ENCODE data around the gene HCRT. TPM values are rescaled to one million over a fixed set of nuclear protein-coding genes. Genes with fewer than 3 reads are reported as not detected.
A peak's percentile ranks its signal among the peaks of the same experiment; 100 is the strongest.

Gene HCRT
- total RNA-seq, 1 donor from 2014 or later = not detected

DNA sequence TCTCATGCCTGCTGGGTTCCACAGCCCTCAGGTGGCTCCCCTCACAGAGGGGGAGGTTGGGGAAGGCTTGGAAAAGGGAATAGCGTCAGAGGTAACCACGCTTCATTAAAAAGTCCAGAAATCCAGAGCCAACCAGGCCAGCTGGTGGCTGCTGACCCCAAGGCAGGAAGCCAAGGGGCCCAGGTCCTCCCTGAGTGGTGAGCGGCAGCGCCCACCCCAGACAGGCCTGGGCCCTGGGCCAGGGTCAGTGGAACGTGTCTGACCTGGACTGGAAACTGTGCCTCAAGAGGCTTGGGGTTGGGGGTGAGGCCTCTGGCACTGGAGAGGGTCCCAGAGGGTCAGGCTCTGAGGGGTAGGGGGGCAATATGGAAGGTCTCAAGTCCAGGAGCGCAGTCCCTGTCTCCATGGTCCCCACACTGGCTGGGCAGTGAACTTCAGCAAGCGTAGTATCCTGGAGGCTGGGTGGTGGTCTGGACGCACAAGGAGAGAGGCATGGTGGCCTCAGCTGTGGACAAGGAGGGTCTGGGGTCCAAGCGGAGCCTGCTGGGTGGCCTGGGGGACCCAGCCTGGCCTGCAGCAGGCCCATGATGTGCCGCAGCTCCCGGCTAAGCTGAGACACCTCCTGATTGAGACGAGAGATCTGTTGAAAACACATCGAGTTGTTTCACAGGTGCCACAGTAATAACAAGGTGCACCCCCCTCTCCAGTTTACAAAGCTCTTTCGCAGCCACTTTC, 25.3 kb downstream of the HCRT start:
- no peak overlapping the region for H3K4me3 ChIP-seq
- no peaks in the 10 kb centered on the region for H3K9me3 ChIP-seq (ENCODE audit: low read depth)
- no peak for DNase-seq (ENCODE audit: low spot score)
- peaks cover 12% of the 10 kb centered on the region for H3F3A ChIP-seq (ENCODE audit: low read depth)
- H3K4me1 Mint-ChIP-seq = peaks cover 27% of the 10 kb centered on the region
- H3K79me2 ChIP-seq (ENCODE audit: low read depth) = no peaks in the 10 kb centered on the region
- no peaks in the 10 kb centered on the region for H3K27me3 ChIP-seq
- no peak overlapping the region for H2AFZ ChIP-seq (replicated peaks)
- no peaks in the 10 kb centered on the region for H3K4me1 ChIP-seq
- H3K36me3 Mint-ChIP-seq = no peaks in the 10 kb centered on the region
- no peaks in the 10 kb centered on the region for H3K9me3 Mint-ChIP-seq
- no peaks in the 10 kb centered on the region for H3K36me3 ChIP-seq
- TF ChIP-seq, protein P1, sequence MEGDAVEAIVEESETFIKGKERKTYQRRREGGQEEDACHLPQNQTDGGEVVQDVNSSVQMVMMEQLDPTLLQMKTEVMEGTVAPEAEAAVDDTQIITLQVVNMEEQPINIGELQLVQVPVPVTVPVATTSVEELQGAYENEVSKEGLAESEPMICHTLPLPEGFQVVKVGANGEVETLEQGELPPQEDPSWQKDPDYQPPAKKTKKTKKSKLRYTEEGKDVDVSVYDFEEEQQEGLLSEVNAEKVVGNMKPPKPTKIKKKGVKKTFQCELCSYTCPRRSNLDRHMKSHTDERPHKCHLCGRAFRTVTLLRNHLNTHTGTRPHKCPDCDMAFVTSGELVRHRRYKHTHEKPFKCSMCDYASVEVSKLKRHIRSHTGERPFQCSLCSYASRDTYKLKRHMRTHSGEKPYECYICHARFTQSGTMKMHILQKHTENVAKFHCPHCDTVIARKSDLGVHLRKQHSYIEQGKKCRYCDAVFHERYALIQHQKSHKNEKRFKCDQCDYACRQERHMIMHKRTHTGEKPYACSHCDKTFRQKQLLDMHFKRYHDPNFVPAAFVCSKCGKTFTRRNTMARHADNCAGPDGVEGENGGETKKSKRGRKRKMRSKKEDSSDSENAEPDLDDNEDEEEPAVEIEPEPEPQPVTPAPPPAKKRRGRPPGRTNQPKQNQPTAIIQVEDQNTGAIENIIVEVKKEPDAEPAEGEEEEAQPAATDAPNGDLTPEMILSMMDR (IDR thresholded peaks at IDR 0.05) = no peak
- TF ChIP-seq EZH2phosphoT487 (IDR thresholded peaks at IDR 0.05) (no peak), EZH2 (IDR thresholded peaks at IDR 0.05) (no peak)
- H3K27ac ChIP-seq = no peak overlapping the region
- no peak overlapping the region for H3K9ac ChIP-seq
- peaks cover 10% of the 10 kb centered on the region for H3K27me3 Mint-ChIP-seq (ENCODE audit: insufficient read depth, low read depth)
- no peak overlapping the region for H3K4me3 Mint-ChIP-seq
- H3K4me2 ChIP-seq = no peak overlapping the region
- H3K27ac Mint-ChIP-seq = peak overlapping the region; percentile 42
- no peaks in the 10 kb centered on the region for H4K20me1 ChIP-seq (ENCODE audit: low read depth)

DNA sequence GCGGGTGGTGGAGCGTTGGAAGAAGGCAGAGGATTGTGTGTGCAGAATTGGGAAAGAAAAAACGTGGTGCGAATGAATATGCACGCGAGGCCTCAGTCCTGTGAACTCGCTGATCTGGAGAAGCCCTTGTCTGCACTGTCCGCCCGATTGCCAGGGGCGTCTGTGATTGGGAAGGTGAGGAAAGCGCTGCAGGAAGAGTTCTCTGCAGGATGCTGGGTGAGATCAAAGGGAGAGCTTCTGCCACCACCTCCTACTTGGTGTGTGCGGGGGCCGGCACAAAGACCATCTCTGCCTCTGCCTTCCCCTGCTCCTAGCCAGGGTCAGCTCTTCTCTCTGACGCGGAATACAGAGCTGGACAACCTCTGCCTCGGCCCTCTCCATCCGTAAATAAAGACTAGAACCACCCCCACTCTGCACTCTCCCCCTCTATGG, 29.6 kb downstream of the HCRT start:
- Histone ChIP-seq H4K20me1 (ENCODE audit: low read depth) (peaks cover 23% of the 10 kb centered on the region), H3K27me3 (no peaks in the 10 kb centered on the region), H3K4me2 (peak overlapping the region; percentile 68), H3K27ac (no peak overlapping the region), H3F3A (ENCODE audit: low read depth) (peaks cover 12% of the 10 kb centered on the region), H3K79me2 (ENCODE audit: low read depth) (peaks cover 40% of the 10 kb centered on the region), H2AFZ (replicated peaks) (no peak overlapping the region), H3K9me3 (ENCODE audit: low read depth) (no peaks in the 10 kb centered on the region), H3K36me3 (no peaks in the 10 kb centered on the region), H3K9ac (no peak overlapping the region), H3K4me3 (peak overlapping the region; percentile 94), H3K4me1 (peaks cover 5% of the 10 kb centered on the region)
- Mint-ChIP-seq H3K27ac (peak overlapping the region; percentile 3), H3K4me3 (peak overlapping the region; percentile 93), H3K9me3 (no peaks in the 10 kb centered on the region), H3K36me3 (no peaks in the 10 kb centered on the region), H3K27me3 (ENCODE audit: insufficient read depth, low read depth) (peaks cover 6% of the 10 kb centered on the region), H3K4me1 (peaks cover 47% of the 10 kb centered on the region)
- peak; percentile 39 for DNase-seq (ENCODE audit: low spot score)
- TF ChIP-seq EZH2phosphoT487 (IDR thresholded peaks at IDR 0.05) = no peak
- TF ChIP-seq, protein P1 (IDR thresholded peaks at IDR 0.05) = no peak
- no peak for TF ChIP-seq EZH2 (IDR thresholded peaks at IDR 0.05)

DNA sequence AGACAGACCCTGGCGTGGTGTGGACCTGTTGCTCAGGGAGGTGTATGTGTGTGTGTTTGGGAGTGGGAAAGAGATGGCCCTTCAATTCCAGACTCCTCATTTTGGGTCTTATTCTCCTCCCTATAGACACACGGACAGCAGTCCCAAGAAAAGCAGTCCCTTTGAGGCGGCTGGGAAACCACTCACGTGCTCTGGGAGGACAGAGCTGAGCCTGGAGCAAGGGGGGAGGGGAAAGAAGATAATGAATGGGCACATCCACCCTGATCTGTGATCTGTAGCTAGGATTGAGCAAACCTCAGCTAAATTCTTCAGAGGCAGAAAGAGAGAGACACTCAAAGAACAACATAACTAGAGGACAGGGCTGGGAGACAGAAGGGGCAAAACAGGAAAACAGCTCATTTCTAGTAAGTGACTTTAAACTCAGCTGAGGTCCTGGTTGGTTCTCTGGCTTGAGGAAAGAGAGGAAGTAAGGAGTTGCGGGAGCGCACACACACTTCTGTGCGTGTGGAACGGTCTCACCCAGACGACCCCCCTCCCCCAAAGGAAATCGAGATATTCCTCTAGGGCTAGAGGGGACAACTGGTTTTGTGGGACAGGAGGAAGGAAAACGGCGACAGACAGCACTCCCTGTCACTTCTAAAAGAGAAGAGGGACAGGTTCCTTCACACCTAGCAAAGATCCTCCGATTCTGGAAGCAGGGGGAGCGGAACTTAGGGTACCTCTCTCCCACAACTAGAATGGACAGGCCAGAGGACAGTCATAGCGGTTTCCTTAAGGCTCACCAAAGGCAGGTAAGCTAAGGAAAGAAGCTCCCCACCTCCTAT, 31.1 kb downstream of the HCRT start:
- TF ChIP-seq EZH2 (IDR thresholded peaks at IDR 0.05) (no peak), EZH2phosphoT487 (IDR thresholded peaks at IDR 0.05) (no peak)
- TF ChIP-seq, protein P1 (IDR thresholded peaks at IDR 0.05) = no peak
- Mint-ChIP-seq H3K4me1 (peaks cover 32% of the 10 kb centered on the region), H3K27ac (peak overlapping the region; percentile 78), H3K27me3 (ENCODE audit: insufficient read depth, low read depth) (peaks cover 4% of the 10 kb centered on the region), H3K36me3 (no peaks in the 10 kb centered on the region), H3K9me3 (no peaks in the 10 kb centered on the region), H3K4me3 (peak overlapping the region; percentile 93)
- Histone ChIP-seq H3K27ac (no peak overlapping the region), H3K9ac (peak overlapping the region; percentile 93), H4K20me1 (ENCODE audit: low read depth) (peaks cover 33% of the 10 kb centered on the region), H3K4me3 (peak overlapping the region; percentile 94), H3K9me3 (ENCODE audit: low read depth) (no peaks in the 10 kb centered on the region), H3K27me3 (no peaks in the 10 kb centered on the region), H3F3A (ENCODE audit: low read depth) (peaks cover 12% of the 10 kb centered on the region), H2AFZ (replicated peaks) (peak overlapping the region; percentile 70), H3K36me3 (no peaks in the 10 kb centered on the region), H3K4me2 (peak overlapping the region; percentile 93), H3K4me1 (peaks cover 5% of the 10 kb centered on the region), H3K79me2 (ENCODE audit: low read depth) (peaks cover 55% of the 10 kb centered on the region)
- DNase-seq (ENCODE audit: low spot score) = peak; percentile 41

Data from neural progenitor cell (in vitro differentiated cells).